ENCODE data around the gene JPH3. TPM values are rescaled to one million over a fixed set of nuclear protein-coding genes. Genes with fewer than 3 reads are reported as not detected.

Gene JPH3
- total and polyA plus RNA-seq, 10 of the 15 experiments (the other 5 are each of a cell fraction or from before 2014, with no cell fraction given): 0.05 TPM; not detected in 9

GRCh38 chr16:87600246-87600645 lies 2.1 kb upstream of the JPH3 start:
- RAD21 ChIA-PET (ENCODE audit: unreplicated experiment): no interaction called here
- POLR2A ChIA-PET: no interaction called here

More at GRCh38 chr16:87600246-87600645, 2.1 kb upstream of the JPH3 start:
- no peaks in the 10 kb centered on the region for H3K4me1 ChIP-seq (ENCODE audit: control insufficient read depth, insufficient read depth, low read length)
- ChIA-PET SMC1A (ENCODE audit: uncharacterized antibody, unreplicated experiment) (no interaction called here), CTCF (no interaction called here)
- H3K79me2 ChIP-seq (ENCODE audit: control insufficient read depth, insufficient read depth, low read length): no peaks in the 10 kb centered on the region
- H2AFZ ChIP-seq (ENCODE audit: control insufficient read depth, low read depth, low read length): no peak overlapping the region
- H3K9me3 ChIP-seq (replicated peaks; ENCODE audit: control insufficient read depth, insufficient read depth, low read length): no peaks in the 10 kb centered on the region
- no peak overlapping the region for H3K4me2 ChIP-seq (ENCODE audit: control insufficient read depth, insufficient read depth)
- no peaks in the 10 kb centered on the region for H3K36me3 ChIP-seq (ENCODE audit: control insufficient read depth in 2 of 2, insufficient read depth in 2 of 2, low read length in 1 of 2)
- FAIRE-seq (no peak), DNase-seq (ENCODE audit: low read depth, low spot score) (no peak), ATAC-seq (no peak)
- BruUV-seq (replicated peaks): no TSS peak
- TF ChIP-seq NFYA (IDR thresholded peaks at IDR 0.05; ENCODE audit: borderline replicate concordance, low read depth, low read length) (no peak), KDM1A (IDR thresholded peaks at IDR 0.05; ENCODE audit: borderline replicate concordance) (no peak), BCLAF1 (IDR thresholded peaks at IDR 0.05) (no peak), POLR2AphosphoS2 (IDR thresholded peaks at IDR 0.05; ENCODE audit: low read depth, low read length) (no peak)
- no peak overlapping the region for H3K4me3 ChIP-seq
- intact Hi-C loops (cut with micrococcal nuclease; ENCODE audit: unreplicated experiment) (no loop called here), in situ Hi-C loops (cut with MboI) (no loop called here)
- no peak overlapping the region for H3K9ac ChIP-seq (ENCODE audit: control insufficient read depth, insufficient read depth, low read length)
- H3K27ac ChIP-seq (ENCODE audit: control insufficient read depth, insufficient read depth): no peak overlapping the region
- WGBS (ENCODE audit: insufficient coverage, insufficient replicate concordance, low lambda C conversion rate, missing lambda C conversion rate): 38% methylated on average over 6 of the region's 6 CpGs
- no peaks in the 10 kb centered on the region for H4K20me1 ChIP-seq (ENCODE audit: control insufficient read depth, insufficient read depth)
- peaks cover 8% of the 10 kb centered on the region in 2 experiments for H3K27me3 ChIP-seq (replicated peaks in 1 of 2; ENCODE audit: control insufficient read depth in 2 of 2, insufficient read depth in 2 of 2, low read length in 1 of 2)

All from GM12878 (cell line).